ENCODE results near the gene OPN4. TPM values are rescaled to one million over a fixed set of nuclear protein-coding genes. Genes with fewer than 3 reads are reported as not detected.

OPN4 gene
- total RNA-seq, 4 donors from 2014 or later = 1.1 TPM; not detected in 3

GRCh38 chr10:86673827-86674581 lies 19.7 kb downstream of the OPN4 start:
- ATAC-seq (ENCODE audit: low FRiP score) = no peak
- no peak for TF ChIP-seq CTCF (IDR thresholded peaks at IDR 0.05)
- DNase-seq (ENCODE audit: low spot score) = no peak

GRCh38 chr10:86674912-86675311 lies 20.6 kb downstream of the OPN4 start:
- ATAC-seq (ENCODE audit: low FRiP score) (no peak), DNase-seq (ENCODE audit: low spot score) (no peak)
- no peak for TF ChIP-seq CTCF (IDR thresholded peaks at IDR 0.05)

GRCh38 chr10:86677374-86677773 lies 23.0 kb downstream of the OPN4 start:
- ATAC-seq (ENCODE audit: low FRiP score) = no peak
- no peak for TF ChIP-seq CTCF (IDR thresholded peaks at IDR 0.05)
- no peak for DNase-seq (ENCODE audit: low spot score)

GRCh38 chr10:86678999-86679792 lies 24.8 kb downstream of the OPN4 start:
- TF ChIP-seq CTCF (IDR thresholded peaks at IDR 0.05) = no peak
- ATAC-seq (ENCODE audit: low FRiP score) (no peak), DNase-seq (ENCODE audit: low spot score) (no peak)

GRCh38 chr10:86681047-86681446 lies 26.7 kb downstream of the OPN4 start:
- TF ChIP-seq CTCF (IDR thresholded peaks at IDR 0.05) = no peak
- DNase-seq (ENCODE audit: low spot score) = no peak
- no peak for ATAC-seq (ENCODE audit: low FRiP score)

- TF ChIP-seq CTCF (IDR thresholded peaks at IDR 0.05) = no peak
- ATAC-seq (ENCODE audit: low FRiP score) (no peak), DNase-seq (ENCODE audit: low spot score) (no peak)
Measured at GRCh38 chr10:86681722-86682386, 27.5 kb downstream of the OPN4 start.

All from omental fat pad (tissue), 4 donors.